Glomerular visceral epithelial cell (primary cell): ENCODE results near the gene STYXL1.

Source experiments
- DNase-seq: peaks from one replicate; pipeline ENCODE4 v3.0.0-alpha.2; 2016; ENCODE audit errors: extremely low spot score

STYXL1 gene

DNA sequence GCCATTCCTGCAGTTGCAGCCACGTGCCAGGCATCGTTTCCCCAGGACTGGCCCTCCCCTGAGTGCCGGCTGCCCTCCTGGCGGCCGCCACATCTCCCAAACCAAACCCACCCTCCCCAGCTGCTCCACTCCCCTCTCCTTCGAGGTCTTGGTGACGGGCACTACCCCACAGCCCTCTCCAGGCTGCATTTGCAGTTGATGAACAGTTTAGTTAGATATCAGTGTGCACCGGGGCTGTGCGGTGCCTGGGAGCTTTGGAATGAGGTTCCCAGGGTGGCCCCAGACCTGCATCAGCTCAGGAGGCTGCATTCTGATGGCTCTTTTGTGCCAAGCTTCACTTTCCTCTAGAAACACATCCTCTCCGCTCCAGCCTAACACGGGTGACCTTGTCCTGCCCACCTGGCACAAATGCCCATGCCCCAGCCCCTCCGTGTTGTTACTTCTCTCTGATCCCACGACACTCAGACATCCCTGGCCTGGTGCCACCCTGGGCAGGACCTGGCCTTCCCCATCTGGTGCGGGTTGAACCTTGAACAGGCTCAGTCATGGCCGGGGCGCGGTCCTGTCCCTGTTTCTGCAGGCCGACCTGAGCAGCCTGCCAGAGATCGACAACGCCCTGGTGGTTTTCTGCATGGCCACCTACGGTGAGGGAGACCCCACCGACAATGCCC lies 67.9 kb downstream of the STYXL1 start:
- DNase-seq: no peak

DNA sequence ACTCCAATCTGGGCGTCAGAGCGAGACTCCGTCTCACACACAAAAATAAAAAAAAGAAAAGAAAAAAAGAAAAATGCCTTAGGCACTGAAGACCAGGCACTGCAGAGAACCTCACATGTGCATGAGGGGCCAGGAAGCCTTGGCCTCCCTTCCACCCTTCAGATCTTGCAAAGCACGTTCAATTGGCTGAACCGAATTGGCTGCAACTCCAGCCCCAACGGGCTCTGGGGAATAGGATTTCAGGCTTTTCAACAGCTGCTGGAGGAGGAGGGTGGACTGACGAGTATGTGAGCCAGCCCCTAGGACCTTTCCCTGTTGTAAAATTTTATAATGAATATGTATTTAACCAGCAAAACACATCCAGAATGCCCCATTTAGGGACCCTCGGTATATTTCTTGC lies 70.1 kb downstream of the STYXL1 start:
- no peak for DNase-seq

DNA sequence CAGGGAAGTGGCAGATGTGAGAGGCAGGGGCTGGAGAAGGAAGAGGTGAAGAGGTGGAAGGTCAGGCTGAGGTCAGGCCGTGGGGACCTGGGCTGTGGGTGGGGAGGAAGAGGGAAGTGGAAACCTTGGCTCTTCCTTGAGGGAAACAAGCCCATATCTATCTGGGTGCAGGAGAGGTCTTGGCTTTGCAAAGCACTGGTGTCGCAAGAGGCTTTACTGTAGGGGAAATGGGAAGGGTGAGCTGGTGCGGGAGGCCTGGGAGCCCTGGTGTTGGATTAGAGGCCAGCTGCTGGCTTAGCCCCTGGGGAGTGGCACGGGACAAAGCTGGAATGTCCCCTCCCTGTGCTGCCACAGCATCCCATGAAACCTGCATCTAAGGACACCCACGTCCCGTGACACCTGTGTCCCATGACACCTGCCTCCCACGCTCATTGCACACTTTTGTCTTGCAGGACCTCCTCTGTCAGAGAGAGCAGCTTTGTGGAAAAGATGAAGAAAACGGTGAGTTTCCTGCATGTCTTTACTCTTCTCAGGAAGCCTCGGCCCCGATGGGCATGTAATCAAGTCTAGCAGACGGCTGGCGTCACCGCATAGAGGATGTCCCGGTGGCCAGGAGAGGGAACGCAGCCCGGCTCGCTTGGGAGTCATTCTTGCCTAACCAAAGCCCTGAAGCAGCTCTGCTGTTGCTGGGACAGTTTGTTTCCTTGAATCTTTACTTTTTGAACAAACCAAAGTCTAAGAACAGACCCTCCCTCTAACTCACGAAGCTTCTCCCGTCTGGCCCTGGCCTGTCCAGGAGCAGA lies 75.6 kb downstream of the STYXL1 start:
- DNase-seq: no peak

- no peak for DNase-seq
Measured at GRCh38 chr7:75971309-75971960, 76.4 kb downstream of the STYXL1 start.

- DNase-seq: no peak
Measured at GRCh38 chr7:75969704-75970498, 77.9 kb downstream of the STYXL1 start.

DNA sequence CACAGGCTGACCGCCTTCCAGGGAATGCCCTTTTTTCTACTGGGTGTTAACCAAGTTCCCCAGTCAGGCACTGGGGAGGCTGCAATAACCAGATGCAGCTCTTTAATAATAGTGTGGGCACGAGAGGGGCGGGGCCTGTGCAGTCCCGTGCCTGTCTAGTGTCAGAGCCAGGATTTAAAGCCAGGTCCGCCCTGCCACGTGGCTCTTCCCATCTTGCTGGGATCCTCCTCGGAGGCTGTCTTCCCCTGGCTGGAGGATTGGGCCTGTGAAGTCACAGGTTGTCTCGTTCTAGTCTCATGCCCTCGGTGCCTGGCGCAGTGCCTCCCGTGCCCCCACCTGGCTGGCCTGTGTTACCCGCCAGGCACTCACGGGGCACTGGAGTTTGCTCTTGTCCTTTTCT lies 78.6 kb downstream of the STYXL1 start:
- DNase-seq: no peak

DNA sequence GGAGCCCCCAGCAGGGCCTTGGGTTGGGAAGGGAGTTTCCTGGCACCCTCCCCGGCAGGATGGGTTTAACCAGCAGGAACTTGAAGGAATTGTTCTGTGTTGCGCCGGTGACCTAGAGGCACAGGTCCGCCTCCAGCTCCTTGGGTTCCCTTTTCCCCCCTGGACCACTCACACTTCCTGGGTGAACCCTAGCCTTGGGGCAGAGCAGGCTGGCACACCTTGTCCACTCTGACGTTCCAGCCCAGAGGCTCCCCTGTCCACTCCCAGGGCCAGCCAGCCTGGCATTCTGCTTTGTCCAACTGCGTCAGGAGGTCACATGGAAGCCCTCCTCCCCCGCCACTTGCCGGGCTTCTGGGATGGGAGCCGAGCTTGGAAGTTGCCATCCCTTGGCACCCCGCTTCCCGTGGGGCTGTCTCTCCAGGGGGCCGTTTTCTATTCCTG lies 79.2 kb downstream of the STYXL1 start:
- no peak for DNase-seq

DNA sequence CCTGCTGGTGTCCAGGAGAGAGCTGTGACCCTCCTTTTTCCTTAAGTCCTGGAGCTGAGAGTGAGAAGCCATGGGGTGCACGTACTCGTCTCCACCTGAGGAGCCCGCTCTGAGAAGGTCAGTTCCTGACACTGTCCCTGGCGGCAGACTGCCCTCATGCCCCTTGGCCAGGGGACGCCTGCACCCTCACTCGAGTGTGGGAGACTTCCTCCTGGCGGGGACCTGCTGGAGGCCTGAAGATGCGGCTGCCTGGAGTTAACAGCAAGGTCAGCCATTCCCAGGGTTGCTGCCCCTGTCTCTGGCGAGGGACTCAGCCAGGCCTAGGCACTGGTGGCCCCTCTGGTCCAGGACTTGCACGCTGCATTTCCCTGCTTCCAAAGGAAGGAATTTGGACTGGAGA lies 79.8 kb downstream of the STYXL1 start:
- DNase-seq: no peak

- DNase-seq: no peak
Measured at GRCh38 chr7:75967487-75967997, 80.3 kb downstream of the STYXL1 start.

- no peak for DNase-seq
Measured at GRCh38 chr7:75967055-75967454, 80.7 kb downstream of the STYXL1 start.

DNA sequence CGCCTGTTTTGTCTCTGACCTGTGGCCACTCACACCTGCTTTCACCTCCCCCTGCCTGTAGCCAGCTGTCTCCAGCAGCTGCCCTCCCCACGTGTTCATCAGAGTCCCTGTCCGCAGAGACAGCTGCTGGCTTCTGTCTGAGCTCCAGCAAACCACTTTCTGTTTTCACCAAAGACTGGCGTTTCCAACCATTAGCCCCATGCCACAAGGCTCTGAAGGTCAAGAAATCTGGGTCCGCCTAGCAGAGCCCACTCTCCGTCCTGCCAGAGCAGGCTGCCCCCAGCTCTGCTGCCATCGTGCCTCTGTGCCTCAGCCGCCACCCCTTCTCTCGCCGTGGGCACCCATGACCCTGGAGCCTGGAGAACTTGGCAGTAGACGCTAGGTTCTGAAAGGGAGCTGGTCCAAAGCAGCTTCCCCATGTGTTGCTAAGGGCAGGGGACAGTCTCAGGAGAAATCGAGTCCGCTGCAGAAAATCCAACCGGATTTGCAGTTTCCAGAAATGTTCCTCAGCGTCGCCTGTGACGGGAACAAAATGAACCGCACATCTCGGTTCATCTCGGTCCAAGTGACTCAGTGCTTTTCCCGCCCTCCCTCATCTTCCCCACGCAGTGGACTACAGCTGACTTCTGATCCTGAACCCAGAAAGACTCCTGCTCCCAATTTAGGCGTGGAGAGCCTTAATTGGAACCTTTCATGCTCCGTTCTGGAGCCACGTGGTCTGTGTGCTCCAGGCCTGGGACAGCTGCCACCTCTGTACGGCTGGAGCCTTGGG lies 81.4 kb downstream of the STYXL1 start:
- DNase-seq: no peak

DNA sequence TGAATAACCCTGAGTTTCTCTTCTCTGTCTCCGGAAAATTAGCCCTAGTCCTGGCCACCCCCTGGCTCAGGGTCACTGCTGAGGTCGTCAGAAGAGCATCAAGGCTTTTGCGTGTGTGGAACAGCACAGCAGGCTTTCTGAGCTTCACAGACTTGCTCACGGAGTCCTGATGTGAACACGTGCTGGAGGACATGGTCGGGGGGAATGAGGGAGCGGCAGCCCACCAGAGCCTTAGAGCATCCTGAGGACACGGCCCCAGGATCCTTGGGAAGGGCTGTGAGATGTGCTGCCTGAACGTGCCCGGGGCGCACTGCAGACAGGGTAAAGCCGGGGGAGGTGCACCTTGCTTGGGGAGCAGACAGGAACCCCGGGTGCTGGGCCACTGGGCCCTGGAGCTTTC lies 82.2 kb downstream of the STYXL1 start:
- DNase-seq: no peak

- no peak for DNase-seq
Measured at GRCh38 chr7:75963381-75963995, 84.3 kb downstream of the STYXL1 start.

GRCh38 chr7:75962607-75963380 lies 85.0 kb downstream of the STYXL1 start:
- DNase-seq: peak; percentile 56

DNA sequence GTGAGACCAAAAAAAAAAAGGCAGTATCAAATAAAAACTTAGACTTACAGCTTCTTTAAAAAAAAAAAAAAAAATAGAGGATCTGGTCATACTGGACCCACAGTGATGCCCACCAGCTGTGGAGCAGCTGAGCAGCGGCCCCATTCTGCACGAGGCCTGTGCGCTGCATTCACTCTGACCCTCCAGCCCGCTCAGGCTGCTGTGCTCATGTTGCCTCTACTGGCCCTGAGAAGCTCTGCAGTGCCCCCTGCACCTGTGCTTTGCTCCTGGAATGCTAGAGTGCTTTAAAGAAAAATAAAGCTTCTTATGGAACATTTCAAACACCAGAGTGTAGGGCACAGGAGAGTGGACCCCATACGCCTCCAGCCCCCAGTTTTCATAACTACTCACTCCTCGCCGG lies 86.6 kb downstream of the STYXL1 start:
- no peak for DNase-seq

GRCh38 chr7:75960372-75960771 lies 87.4 kb downstream of the STYXL1 start:
- DNase-seq: no peak

- DNase-seq: no peak
Measured at GRCh38 chr7:75958802-75959543, 88.8 kb downstream of the STYXL1 start.

GRCh38 chr7:75957021-75957736 lies 90.6 kb downstream of the STYXL1 start:
- DNase-seq: no peak
